Fibroblast of pulmonary artery (primary cell): ENCODE results near the gene NTM.

Source experiments
- DNase-seq: peaks from one replicate; pipeline ENCODE4 v3.0.0-alpha.2; 2010; ENCODE audit warnings: low read depth
- H3K4me3 ChIP-seq: replicated peaks from 2 replicates; pipeline ENCODE4 v1.5.1; 2011; ENCODE audit warnings: low read depth, mild to moderate bottlenecking, control low read depth, low read length, moderate library complexity
- TF ChIP-seq, protein P1 (sequence below): IDR thresholded peaks from 2 replicates; pipeline ENCODE4 v1.5.1; 2011; ENCODE audit warnings: mild to moderate bottlenecking, control low read depth, low read length, inconsistent platforms; ENCODE audit errors: missing control alignments

NTM gene

DNA sequence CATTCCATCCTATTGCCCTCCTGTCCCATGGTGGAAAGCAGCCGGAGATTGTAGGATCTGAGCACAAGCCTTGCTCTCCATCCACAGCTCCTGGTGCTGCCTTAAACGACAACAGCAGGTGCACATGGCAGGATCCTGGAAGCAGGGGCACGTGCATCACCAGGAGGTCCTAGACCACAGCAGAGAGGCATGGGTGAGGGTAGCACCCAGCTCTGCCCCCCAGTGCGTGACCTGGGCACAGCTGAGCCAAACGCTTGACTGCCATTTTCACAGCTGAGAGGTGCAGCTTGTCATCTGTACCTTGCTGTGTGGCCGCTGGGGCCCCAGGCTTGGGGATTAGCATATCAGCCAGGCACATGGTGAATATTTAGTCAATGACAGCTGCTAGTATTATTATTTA, 92.7 kb downstream of the NTM start:
- H3K4me3 ChIP-seq: no peak overlapping the region
- DNase-seq: no peak
- TF ChIP-seq, protein P1, sequence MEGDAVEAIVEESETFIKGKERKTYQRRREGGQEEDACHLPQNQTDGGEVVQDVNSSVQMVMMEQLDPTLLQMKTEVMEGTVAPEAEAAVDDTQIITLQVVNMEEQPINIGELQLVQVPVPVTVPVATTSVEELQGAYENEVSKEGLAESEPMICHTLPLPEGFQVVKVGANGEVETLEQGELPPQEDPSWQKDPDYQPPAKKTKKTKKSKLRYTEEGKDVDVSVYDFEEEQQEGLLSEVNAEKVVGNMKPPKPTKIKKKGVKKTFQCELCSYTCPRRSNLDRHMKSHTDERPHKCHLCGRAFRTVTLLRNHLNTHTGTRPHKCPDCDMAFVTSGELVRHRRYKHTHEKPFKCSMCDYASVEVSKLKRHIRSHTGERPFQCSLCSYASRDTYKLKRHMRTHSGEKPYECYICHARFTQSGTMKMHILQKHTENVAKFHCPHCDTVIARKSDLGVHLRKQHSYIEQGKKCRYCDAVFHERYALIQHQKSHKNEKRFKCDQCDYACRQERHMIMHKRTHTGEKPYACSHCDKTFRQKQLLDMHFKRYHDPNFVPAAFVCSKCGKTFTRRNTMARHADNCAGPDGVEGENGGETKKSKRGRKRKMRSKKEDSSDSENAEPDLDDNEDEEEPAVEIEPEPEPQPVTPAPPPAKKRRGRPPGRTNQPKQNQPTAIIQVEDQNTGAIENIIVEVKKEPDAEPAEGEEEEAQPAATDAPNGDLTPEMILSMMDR: no peak

DNA sequence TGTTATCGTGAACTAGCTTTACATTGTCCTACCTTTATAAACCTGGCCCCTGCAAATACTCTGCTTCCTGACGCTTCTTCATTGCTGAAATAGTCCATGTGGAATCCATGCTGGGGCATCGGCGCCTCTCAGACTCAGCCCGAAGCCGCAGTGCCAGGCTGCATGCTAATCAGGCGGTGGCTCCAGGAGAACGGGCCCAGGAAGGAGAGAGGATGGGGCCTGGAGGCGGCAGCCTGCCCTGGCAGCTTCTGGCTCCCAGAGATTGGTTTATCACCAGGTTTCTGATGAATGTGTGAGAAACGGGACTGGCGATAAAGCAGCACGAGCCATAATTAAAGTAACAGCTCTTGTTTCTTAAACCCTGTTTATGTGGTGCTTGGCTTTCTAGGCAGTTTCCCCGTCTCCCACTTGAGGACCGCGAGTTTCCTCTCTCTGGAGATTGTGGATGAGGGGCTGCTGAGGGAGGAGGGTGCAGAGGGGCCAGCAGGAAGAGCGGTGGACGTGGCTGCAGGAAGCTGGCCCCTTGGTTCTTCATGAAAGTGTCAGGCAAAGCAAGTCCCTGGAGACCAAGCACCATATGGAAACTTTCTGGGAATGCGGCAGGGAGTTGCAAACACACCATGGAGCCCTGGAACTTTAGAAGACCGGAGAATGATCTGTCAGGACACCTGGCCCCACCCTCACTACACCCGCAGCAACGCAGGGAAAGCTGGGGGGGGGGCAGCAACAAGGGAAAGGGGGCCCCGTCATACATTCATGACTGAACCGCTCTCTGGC, 93.4 kb downstream of the NTM start:
- TF ChIP-seq, protein P1: no peak
- H3K4me3 ChIP-seq: no peak overlapping the region
- no peak for DNase-seq

GRCh38 chr11:131464461-131464860, 94.0 kb downstream of the NTM start:
- TF ChIP-seq, protein P1: no peak
- no peak for DNase-seq

DNA sequence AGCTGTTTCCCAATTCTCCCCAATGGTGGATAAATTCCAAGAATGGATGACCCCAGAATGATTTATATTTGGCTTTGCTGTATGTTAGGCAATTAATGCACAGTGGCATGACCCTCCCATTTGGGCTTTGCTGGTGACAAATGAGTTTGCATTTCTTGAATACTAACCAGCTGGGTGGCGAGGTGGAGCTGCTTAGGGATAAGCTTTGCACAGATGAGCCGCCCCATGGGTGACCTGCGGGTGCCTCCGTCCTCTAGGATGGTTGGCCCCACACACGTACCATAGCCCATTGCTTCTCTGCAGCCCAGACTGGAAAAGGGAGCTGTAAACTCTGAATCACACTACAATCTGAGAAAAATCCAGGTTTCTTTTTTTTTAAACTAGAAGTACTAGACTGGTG, 94.6 kb downstream of the NTM start:
- no peak for DNase-seq
- TF ChIP-seq, protein P1: no peak
- H3K4me3 ChIP-seq: no peak overlapping the region

More at GRCh38 chr11:131464461-131464860, 94.0 kb downstream of the NTM start:
- H3K4me3 ChIP-seq: no peak overlapping the region

DNA sequence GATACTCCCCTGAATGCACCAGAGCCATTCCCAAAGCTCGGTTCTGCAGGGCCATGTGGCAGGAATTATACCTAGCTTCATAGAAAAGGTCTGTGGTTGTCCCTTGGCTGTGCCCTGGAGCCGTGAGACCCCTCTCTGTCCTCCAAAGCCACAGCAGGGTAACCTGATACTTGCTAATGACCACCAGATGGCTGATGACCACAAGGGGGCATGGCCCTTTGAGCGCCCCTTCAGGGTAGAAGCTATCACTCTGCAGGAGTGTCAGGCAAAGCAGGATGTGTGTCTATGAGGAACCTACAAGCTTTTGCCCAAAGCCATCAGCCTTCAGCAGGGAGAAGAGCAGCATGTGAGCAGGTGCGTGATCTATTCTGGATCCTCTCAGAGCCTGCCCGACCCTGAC, 95.3 kb downstream of the NTM start:
- TF ChIP-seq, protein P1: no peak
- no peak for DNase-seq
- no peak overlapping the region for H3K4me3 ChIP-seq

GRCh38 chr11:131467645-131468394, 97.4 kb downstream of the NTM start:
- H3K4me3 ChIP-seq: no peak overlapping the region
- no peak for DNase-seq
- TF ChIP-seq, protein P1: no peak

GRCh38 chr11:131468565-131468964, 98.2 kb downstream of the NTM start:
- DNase-seq: no peak
- TF ChIP-seq, protein P1: no peak
- no peak overlapping the region for H3K4me3 ChIP-seq
